Measurements from ENCODE around the gene HEBP2.

GRCh38 chr6:138434925-138435324, 30.9 kb downstream of the HEBP2 start:
- no peak for TF ChIP-seq CTCF (IDR thresholded peaks at IDR 0.05)
- TF ChIP-seq POLR2A (IDR thresholded peaks at IDR 0.05): no peak
